Measurements from ENCODE around the gene FAM174C.
A peak's percentile ranks its signal among the peaks of the same experiment; 100 is the strongest.

Gene FAM174C

GRCh38 chr19:1263188-1263587 lies 12.1 kb upstream of the FAM174C start:
- DNase-seq: no peak

GRCh38 chr19:1264801-1265614 lies 10.3 kb upstream of the FAM174C start:
- DNase-seq: no peak

GRCh38 chr19:1265615-1266128 lies 9.7 kb upstream of the FAM174C start:
- DNase-seq: peak; percentile 77

GRCh38 chr19:1266129-1266915 lies 9.0 kb upstream of the FAM174C start:
- peak; percentile 95 for DNase-seq

GRCh38 chr19:1266916-1267476 lies 8.3 kb upstream of the FAM174C start:
- peak; percentile 94 for DNase-seq

- no peak for DNase-seq
These were observed 7.7 kb upstream of the FAM174C start for GRCh38 chr19:1267477-1268225.

- DNase-seq: no peak
These were observed 6.9 kb upstream of the FAM174C start for GRCh38 chr19:1268226-1269064.

GRCh38 chr19:1269065-1269477 lies 6.3 kb upstream of the FAM174C start, which contains the start of gene CIRBP:
Gene CIRBP (plus strand): TSS chr19:1269332. CDS start chr19:1270934, 1,602 bp downstream.
- peak; percentile 99 for DNase-seq

GRCh38 chr19:1269478-1270212 lies 5.7 kb upstream of the FAM174C start:
- peak; percentile 96 for DNase-seq

- no peak for DNase-seq
These were observed 5.0 kb upstream of the FAM174C start for GRCh38 chr19:1270213-1270853.

GRCh38 chr19:1270854-1271527 lies 4.3 kb upstream of the FAM174C start:
- no peak for DNase-seq

GRCh38 chr19:1271528-1272422 lies 3.6 kb upstream of the FAM174C start:
- DNase-seq: no peak

GRCh38 chr19:1272423-1273262 lies 2.7 kb upstream of the FAM174C start:
- no peak for DNase-seq

GRCh38 chr19:1273263-1274041 lies 1.9 kb upstream of the FAM174C start:
- DNase-seq: no peak

- DNase-seq: no peak
These were observed 1.1 kb upstream of the FAM174C start for GRCh38 chr19:1274081-1274851.

GRCh38 chr19:1274852-1275259 lies 474 bp upstream of the FAM174C start:
- DNase-seq: no peak
